Loucy (cell line): ENCODE measurements around the gene DUSP2.

ENCODE experiments used
- H2AFZ ChIP-seq: fragments of 200-600 bp; sonication (generic); 2 replicates; pipeline ENCODE4 v1.6.0; 2016; ENCODE audit warnings: antibody characterized with exemption, mild to moderate bottlenecking, low read length, moderate library complexity
- H3F3A ChIP-seq: fragments of 200-600 bp; 2 replicates; pipeline ENCODE4 v1.6.0; 2016; ENCODE audit warnings: antibody characterized with exemption, low read depth, mild to moderate bottlenecking
- H3K27me3 ChIP-seq: fragments of 200-600 bp; sonication (generic); 2 replicates; pipeline ENCODE4 v1.6.1; 2014; ENCODE audit warnings: low read length, mild to moderate bottlenecking; ENCODE audit not compliant: insufficient read depth, poor library complexity, severe bottlenecking
- H3K36me3 ChIP-seq: fragments of 200-600 bp; sonication (generic); 2 replicates; pipeline ENCODE4 v1.6.1; 2016; ENCODE audit warnings: low read length; ENCODE audit not compliant: insufficient read depth
- H3K4me1 ChIP-seq: fragments of 200-600 bp; sonication (generic); 2 replicates; pipeline ENCODE4 v1.5.1; 2014; ENCODE audit warnings: low read length, mild to moderate bottlenecking; ENCODE audit not compliant: insufficient read depth, poor library complexity, severe bottlenecking
- H3K4me2 ChIP-seq: fragments of 200-600 bp; sonication (generic); 2 replicates; pipeline ENCODE4 v1.6.0; 2014; ENCODE audit warnings: antibody characterized with exemption, low read length, low read depth, mild to moderate bottlenecking; ENCODE audit not compliant: poor library complexity, severe bottlenecking
- H3K4me3 ChIP-seq: fragments of 200-600 bp; sonication (generic); 2 replicates; pipeline ENCODE4 v1.5.1; 2014; ENCODE audit warnings: low read length, mild to moderate bottlenecking, mixed read lengths; ENCODE audit not compliant: poor library complexity, severe bottlenecking
- H3K79me2 ChIP-seq: fragments of 200-600 bp; sonication (generic); 2 replicates; pipeline ENCODE4 v1.6.1; 2014; ENCODE audit warnings: low read length; ENCODE audit not compliant: insufficient read depth
- H3K9ac ChIP-seq: fragments of 200-600 bp; sonication (generic); 2 replicates; pipeline ENCODE4 v1.6.0; 2014; ENCODE audit warnings: mild to moderate bottlenecking, low read depth, low read length, moderate library complexity; ENCODE audit not compliant: poor library complexity, severe bottlenecking
- H3K9me2 ChIP-seq: fragments of 200-600 bp; sonication (generic); replicated peaks from 2 replicates; pipeline ENCODE4 v1.6.1; 2016; ENCODE audit warnings: low read depth, low read length, mixed read lengths
- H3K9me3 ChIP-seq: fragments of 200-600 bp; sonication (generic); 2 replicates; pipeline ENCODE4 v1.6.1; 2014; ENCODE audit warnings: mild to moderate bottlenecking, antibody characterized with exemption, low read length, low read depth; ENCODE audit not compliant: insufficient read depth
- H4K20me1 ChIP-seq: fragments of 200-600 bp; sonication (generic); 2 replicates; pipeline ENCODE4 v1.6.0; 2014; ENCODE audit warnings: antibody characterized with exemption, low read length, mild to moderate bottlenecking; ENCODE audit not compliant: insufficient read depth, poor library complexity, severe bottlenecking
- CTCF ChIP-seq: fragments of 200-600 bp; sonication (generic); conservative IDR thresholded peaks from 2 replicates; pipeline ENCODE4 v1.5.1; 2014; ENCODE audit warnings: mild to moderate bottlenecking, antibody characterized with exemption, low read length
- EZH2phosphoT487 ChIP-seq: fragments of 200-600 bp; IDR thresholded peaks from 2 replicates; pipeline ENCODE4 v1.6.1; 2018; ENCODE audit warnings: antibody characterized with exemption, mild to moderate bottlenecking, moderate library complexity, borderline replicate concordance

DUSP2 gene

DNA sequence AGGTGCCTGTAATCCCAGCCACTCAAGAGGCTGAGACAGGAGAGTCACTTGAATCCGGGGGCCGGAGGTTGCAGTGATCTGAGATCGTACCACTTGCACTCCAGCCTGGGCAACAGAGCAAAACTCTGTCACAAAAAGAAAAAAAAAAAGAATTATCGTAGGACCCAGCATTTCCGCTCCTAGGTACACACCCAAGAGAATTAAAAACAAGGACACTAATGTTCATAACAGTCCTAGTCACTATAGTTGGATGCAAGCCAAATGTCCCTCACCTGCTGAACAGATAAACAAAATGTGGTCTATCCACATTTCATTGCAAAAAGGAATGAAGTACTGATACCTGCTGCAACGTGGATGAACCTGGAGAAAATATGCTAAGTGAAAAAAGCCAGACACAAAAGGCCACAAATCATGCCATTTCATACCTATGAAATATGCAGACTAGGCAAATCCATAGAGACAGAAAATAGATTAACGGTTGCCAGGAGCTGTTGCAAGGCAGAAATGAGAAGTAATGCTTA, 50.1 kb downstream of the DUSP2 start:
- TF ChIP-seq CTCF (no peak), EZH2phosphoT487 (no peak)
- Histone ChIP-seq H3F3A (no peaks in the 10 kb centered on the region), H3K27me3 (no peaks in the 10 kb centered on the region), H3K36me3 (no peaks in the 10 kb centered on the region), H4K20me1 (no peaks in the 10 kb centered on the region), H3K9ac (no peak overlapping the region), H3K9me2 (no peaks in the 10 kb centered on the region), H3K4me1 (peaks cover 4% of the 10 kb centered on the region), H3K79me2 (no peaks in the 10 kb centered on the region), H3K4me2 (no peak overlapping the region), H3K9me3 (no peaks in the 10 kb centered on the region), H3K4me3 (no peak overlapping the region), H2AFZ (no peak overlapping the region)

DNA sequence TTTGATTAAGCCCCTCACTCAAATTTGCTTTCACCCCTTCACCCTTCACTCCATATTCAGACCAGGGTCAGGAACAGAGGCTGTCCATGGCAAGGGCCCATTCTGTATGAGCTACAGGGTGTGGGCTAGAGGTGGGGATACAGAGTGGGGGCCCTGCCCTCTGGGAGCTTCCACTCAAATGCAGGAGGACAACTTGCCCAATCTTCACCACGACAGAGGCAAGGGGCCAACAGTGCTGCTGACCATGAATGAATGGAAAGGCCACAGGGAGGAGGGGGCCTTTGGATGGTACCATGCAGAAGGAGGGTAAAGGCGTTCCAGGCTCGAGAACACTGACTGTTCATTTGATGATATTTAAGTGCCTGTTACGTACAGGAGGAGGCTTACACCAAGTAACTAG, 51.7 kb downstream of the DUSP2 start:
- Histone ChIP-seq H3K4me3 (no peak overlapping the region), H3K9me2 (no peaks in the 10 kb centered on the region), H3K79me2 (no peaks in the 10 kb centered on the region), H3K4me1 (no peaks in the 10 kb centered on the region), H3K36me3 (no peaks in the 10 kb centered on the region), H3K9ac (no peak overlapping the region), H3K27me3 (no peaks in the 10 kb centered on the region), H4K20me1 (no peaks in the 10 kb centered on the region), H2AFZ (no peak overlapping the region), H3K9me3 (no peaks in the 10 kb centered on the region), H3F3A (no peaks in the 10 kb centered on the region), H3K4me2 (no peak overlapping the region)
- TF ChIP-seq EZH2phosphoT487 (no peak), CTCF (no peak)
